Dermis microvascular lymphatic vessel endothelial cell (primary cell): ENCODE data around the gene YES1. TPM values are rescaled to one million over a fixed set of nuclear protein-coding genes. Genes with fewer than 3 reads are reported as not detected.
A peak's percentile ranks its signal among the peaks of the same experiment; 100 is the strongest.
"Not testable (repeated sequence)": the region's sequence is repeated elsewhere in the genome, so short reads cannot be mapped to it uniquely, and the experiment has no call there.

Experiments
- DNase-seq, 2 donors: peaks; one replicate each; pipeline versions ENCODE4 v3.0.0 to v3.0.0-alpha.2; 2010; ENCODE audit warnings: low read depth in 2 of 2
- total RNA-seq: library from RNA; depleted of rRNA; stranded (reverse); fragments of >200 nt; gene quantifications from 2 replicates; pipeline ENCODE4 v1.2.1, GENCODE V29; 2014

YES1 gene
- total RNA-seq, 1 donor from 2014 or later: 149 TPM

GRCh38 chr18:824179-824578 lies 12.1 kb upstream of the YES1 start:
- DNase-seq: no peak

- DNase-seq: no peak
Observed at GRCh38 chr18:820591-821165, 8.6 kb upstream of the YES1 start.

- no peak for DNase-seq
Observed at GRCh38 chr18:816869-817268, 4.8 kb upstream of the YES1 start.

- DNase-seq: no peak
Observed at GRCh38 chr18:816088-816653, 4.1 kb upstream of the YES1 start.

- no peak for DNase-seq
Observed at GRCh38 chr18:815353-815752, 3.3 kb upstream of the YES1 start.

GRCh38 chr18:814300-815084 lies 2.5 kb upstream of the YES1 start:
- no peak for DNase-seq

- DNase-seq: no peak
Observed at GRCh38 chr18:813172-814071, 1.4 kb upstream of the YES1 start.

- DNase-seq: peak; percentile 64 to 82
Observed at GRCh38 chr18:812376-813171, 532 bp upstream of the YES1 start.

- DNase-seq: peak in 1 of 2 donors; percentile 24
Observed at GRCh38 chr18:811182-811891, 705 bp downstream of the YES1 start.

- DNase-seq: no peak
Observed at GRCh38 chr18:809985-810642, 1.9 kb downstream of the YES1 start.

- DNase-seq: not testable (repeated sequence)
Observed at GRCh38 chr18:809228-809627, 2.8 kb downstream of the YES1 start.

- peak; percentile 48 to 64 for DNase-seq
Observed at GRCh38 chr18:808502-808901, 3.5 kb downstream of the YES1 start.

- peak in 1 of 2 donors; percentile 43 for DNase-seq
Observed at GRCh38 chr18:808086-808485, 4.0 kb downstream of the YES1 start.

- DNase-seq: no peak
Observed at GRCh38 chr18:805755-806110, 6.3 kb downstream of the YES1 start.

- DNase-seq: no peak
Observed at GRCh38 chr18:805008-805754, 6.9 kb downstream of the YES1 start.

GRCh38 chr18:801137-801536 lies 10.9 kb downstream of the YES1 start:
- DNase-seq: no peak

- no peak for DNase-seq
Observed at GRCh38 chr18:799943-800342, 12.1 kb downstream of the YES1 start.

- not testable (repeated sequence) for DNase-seq
Observed at GRCh38 chr18:795383-795782, 16.7 kb downstream of the YES1 start.

GRCh38 chr18:789397-789796 lies 22.6 kb downstream of the YES1 start:
- no peak for DNase-seq
